DND-41 (cell line): ENCODE measurements around the gene INF2.

Experiments used
- ATAC-seq: fragments of 200-7000 bp; cut with Tn5 transposase; 3 replicates; pipeline ENCODE4 v1.9.1; 2021; ENCODE audit warnings: low read depth; ENCODE audit not compliant: insufficient read depth
- DNase-seq: peaks from one replicate; pipeline ENCODE4 v3.0.0-alpha.2; 2020
- H2AFZ ChIP-seq: 2 replicates; pipeline ENCODE4 v1.6.0; 2012; ENCODE audit warnings: low read depth, low read length
- H3K27ac ChIP-seq: 2 replicates; pipeline ENCODE4 v1.5.1; 2012; ENCODE audit warnings: low read length, inconsistent platforms
- H3K27me3 ChIP-seq: fragments of 200-600 bp; sonication (generic); 2 replicates; pipeline ENCODE4 v1.6.0; 2012; ENCODE audit warnings: low read length, mild to moderate bottlenecking, inconsistent platforms; ENCODE audit not compliant: insufficient read depth, poor library complexity
- H3K36me3 ChIP-seq: 2 replicates; pipeline ENCODE4 v1.5.1; 2012; ENCODE audit warnings: low read length, inconsistent platforms; ENCODE audit not compliant: insufficient read depth
- H3K4me1 ChIP-seq: 2 replicates; pipeline ENCODE4 v1.5.1; 2012; ENCODE audit warnings: mild to moderate bottlenecking, low read length; ENCODE audit not compliant: insufficient read depth
- H3K4me2 ChIP-seq: 2 replicates; pipeline ENCODE4 v1.6.0; 2012; ENCODE audit warnings: mild to moderate bottlenecking, moderate library complexity, low read length, inconsistent platforms; ENCODE audit not compliant: insufficient read depth
- H3K4me3 ChIP-seq, 2 experiments: fragments of 200-600 bp in 1 of 2; shearing (Covaris generic) in 1 of 2; 2 replicates each; pipeline ENCODE4 v1.5.1; 2012 to 2016; ENCODE audit warnings: inconsistent platforms in 2 of 2, low read length in 2 of 2, mild to moderate bottlenecking in 2 of 2, low read depth in 1 of 2, moderate library complexity in 1 of 2
- H3K79me2 ChIP-seq: 2 replicates; pipeline ENCODE4 v1.6.0; 2012; ENCODE audit warnings: low read length, inconsistent platforms; ENCODE audit not compliant: insufficient read depth
- H3K9ac ChIP-seq: 2 replicates; pipeline ENCODE4 v1.6.0; 2012; ENCODE audit warnings: low read depth, mild to moderate bottlenecking, inconsistent platforms, low read length, moderate library complexity
- H3K9me3 ChIP-seq: 2 replicates; pipeline ENCODE4 v1.5.1; 2012; ENCODE audit warnings: low read length, moderate library complexity, mild to moderate bottlenecking, inconsistent platforms; ENCODE audit not compliant: insufficient read depth, severe bottlenecking
- H4K20me1 ChIP-seq: 2 replicates; pipeline ENCODE4 v1.6.0; 2012; ENCODE audit warnings: low read length; ENCODE audit not compliant: insufficient read depth
- EZH2 ChIP-seq: IDR thresholded peaks from 3 replicates; pipeline ENCODE4 v1.6.1; 2012; ENCODE audit warnings: borderline replicate concordance, low read depth, mild to moderate bottlenecking, moderate library complexity, low read length, inconsistent platforms; ENCODE audit not compliant: severe bottlenecking
- TF ChIP-seq, protein P1 (sequence below): IDR thresholded peaks from 2 replicates; pipeline ENCODE4 v1.5.1; 2012; ENCODE audit warnings: borderline replicate concordance, low read length, moderate library complexity, mild to moderate bottlenecking; ENCODE audit not compliant: poor library complexity, severe bottlenecking; ENCODE audit errors: extremely low read depth

The INF2 gene

DNA sequence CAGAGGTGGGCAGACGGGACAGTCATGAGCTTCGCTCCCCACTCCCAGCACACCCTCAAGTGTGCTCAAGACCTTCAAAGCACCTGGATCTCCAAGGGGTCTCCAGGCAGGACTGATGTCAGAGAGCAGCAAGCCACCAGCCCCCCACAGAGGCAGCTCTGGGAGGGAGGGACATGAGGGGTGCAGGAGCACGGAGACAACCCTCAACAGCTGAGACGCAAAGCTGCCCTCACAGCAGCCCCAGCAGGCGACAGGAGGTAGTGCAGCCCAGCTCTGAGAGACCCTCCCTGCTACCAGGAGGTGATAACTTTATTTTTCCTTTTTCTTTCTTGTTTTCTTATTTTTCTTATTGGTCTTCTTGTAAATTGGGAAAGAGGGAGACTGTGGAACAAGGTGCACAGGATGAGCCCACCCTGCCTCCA, 81.4 kb downstream of the INF2 start:
- no peaks in the 10 kb centered on the region for H3K27me3 ChIP-seq
- H3K27ac ChIP-seq = no peak overlapping the region
- ATAC-seq = peak; percentile 46; the same call in 1 of the 3 replicates
- peaks cover 60% of the 10 kb centered on the region for H4K20me1 ChIP-seq
- no peak overlapping the region for H3K4me3 ChIP-seq
- H2AFZ ChIP-seq = no peak overlapping the region
- H3K79me2 ChIP-seq = no peaks in the 10 kb centered on the region; the same call in 1 of the 2 replicates
- no peaks in the 10 kb centered on the region for H3K9me3 ChIP-seq
- peaks cover 8% of the 10 kb centered on the region for H3K4me1 ChIP-seq
- TF ChIP-seq EZH2 = no peak
- TF ChIP-seq, protein P1, sequence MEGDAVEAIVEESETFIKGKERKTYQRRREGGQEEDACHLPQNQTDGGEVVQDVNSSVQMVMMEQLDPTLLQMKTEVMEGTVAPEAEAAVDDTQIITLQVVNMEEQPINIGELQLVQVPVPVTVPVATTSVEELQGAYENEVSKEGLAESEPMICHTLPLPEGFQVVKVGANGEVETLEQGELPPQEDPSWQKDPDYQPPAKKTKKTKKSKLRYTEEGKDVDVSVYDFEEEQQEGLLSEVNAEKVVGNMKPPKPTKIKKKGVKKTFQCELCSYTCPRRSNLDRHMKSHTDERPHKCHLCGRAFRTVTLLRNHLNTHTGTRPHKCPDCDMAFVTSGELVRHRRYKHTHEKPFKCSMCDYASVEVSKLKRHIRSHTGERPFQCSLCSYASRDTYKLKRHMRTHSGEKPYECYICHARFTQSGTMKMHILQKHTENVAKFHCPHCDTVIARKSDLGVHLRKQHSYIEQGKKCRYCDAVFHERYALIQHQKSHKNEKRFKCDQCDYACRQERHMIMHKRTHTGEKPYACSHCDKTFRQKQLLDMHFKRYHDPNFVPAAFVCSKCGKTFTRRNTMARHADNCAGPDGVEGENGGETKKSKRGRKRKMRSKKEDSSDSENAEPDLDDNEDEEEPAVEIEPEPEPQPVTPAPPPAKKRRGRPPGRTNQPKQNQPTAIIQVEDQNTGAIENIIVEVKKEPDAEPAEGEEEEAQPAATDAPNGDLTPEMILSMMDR = peak; percentile 81
- peak; percentile 50 for DNase-seq
- peaks cover 79% of the 10 kb centered on the region for H3K36me3 ChIP-seq
- H3K9ac ChIP-seq = no peak overlapping the region
- no peak overlapping the region for H3K4me2 ChIP-seq

DNA sequence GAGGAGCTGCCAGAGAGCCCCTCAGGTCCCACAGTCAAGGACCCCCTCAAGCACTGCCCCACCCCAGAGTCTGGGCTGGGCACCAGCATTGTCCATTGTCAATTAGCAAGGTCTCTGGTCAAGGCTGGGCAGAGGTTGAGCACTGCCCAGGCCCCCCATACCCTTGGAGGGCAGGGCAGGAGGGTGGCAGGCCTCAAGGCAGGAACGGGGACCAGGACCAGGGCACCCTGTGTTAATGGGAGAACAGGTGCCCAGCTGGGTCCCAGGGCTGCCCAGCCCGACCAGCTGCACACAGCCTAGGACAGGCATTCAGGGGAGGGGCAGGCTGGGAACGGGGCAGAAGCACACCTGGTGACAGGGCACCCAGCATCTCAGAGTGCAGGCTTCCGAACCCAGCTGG, 82.0 kb downstream of the INF2 start:
- H3K79me2 ChIP-seq = no peaks in the 10 kb centered on the region; the same call in 1 of the 2 replicates
- no peak overlapping the region for H3K27ac ChIP-seq
- no peak overlapping the region for H2AFZ ChIP-seq
- no peaks in the 10 kb centered on the region for H3K27me3 ChIP-seq
- H3K9me3 ChIP-seq = no peaks in the 10 kb centered on the region
- peaks cover 62% of the 10 kb centered on the region for H4K20me1 ChIP-seq
- DNase-seq (no peak), ATAC-seq (no peak)
- H3K4me1 ChIP-seq = peaks cover 8% of the 10 kb centered on the region
- H3K4me2 ChIP-seq = no peak overlapping the region
- no peak overlapping the region for H3K4me3 ChIP-seq
- TF ChIP-seq, protein P1 = no peak
- TF ChIP-seq EZH2 = no peak
- no peak overlapping the region for H3K9ac ChIP-seq
- peaks cover 84% of the 10 kb centered on the region for H3K36me3 ChIP-seq
